ENCODE results near the gene ROR2. TPM values are rescaled to one million over a fixed set of nuclear protein-coding genes. Genes with fewer than 3 reads are reported as not detected.

ROR2 gene
- total and polyA plus RNA-seq, 2 of the 8 experiments (the other 6 are each of a cell fraction or from before 2014, with no cell fraction given) = 2.7 to 4.3 TPM

DNA sequence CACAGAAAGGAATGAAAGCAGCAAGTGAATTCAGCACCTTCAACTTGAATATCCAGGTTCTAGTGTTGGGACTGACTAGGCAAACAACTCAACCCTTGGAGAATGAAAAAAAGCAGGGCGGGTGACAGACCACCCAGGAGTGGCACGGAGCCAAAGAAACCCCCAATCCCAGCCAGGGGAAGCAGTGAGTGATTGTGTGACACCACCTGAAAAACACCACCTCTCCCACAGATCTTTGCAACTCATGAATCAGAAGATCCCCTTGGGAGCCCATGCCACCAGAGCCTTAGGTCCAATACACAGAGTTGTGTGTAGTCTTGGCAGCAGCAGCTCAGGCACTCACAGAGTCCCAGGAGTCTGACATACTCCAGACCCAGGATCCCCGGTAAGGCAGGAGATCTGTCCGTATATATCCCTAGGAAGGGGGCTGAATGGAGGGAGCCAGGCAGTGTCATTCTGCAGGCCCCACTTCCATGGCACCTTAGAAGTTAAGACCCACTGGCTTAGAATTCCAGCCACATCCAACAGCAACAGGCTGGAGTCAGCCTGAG lies 22.1 kb upstream of the ROR2 start (continued):
- no peak for TF ChIP-seq CHD7 (IDR thresholded peaks at IDR 0.05; ENCODE audit: insufficient replicate concordance, low read length)
- TF ChIP-seq, protein P1, sequence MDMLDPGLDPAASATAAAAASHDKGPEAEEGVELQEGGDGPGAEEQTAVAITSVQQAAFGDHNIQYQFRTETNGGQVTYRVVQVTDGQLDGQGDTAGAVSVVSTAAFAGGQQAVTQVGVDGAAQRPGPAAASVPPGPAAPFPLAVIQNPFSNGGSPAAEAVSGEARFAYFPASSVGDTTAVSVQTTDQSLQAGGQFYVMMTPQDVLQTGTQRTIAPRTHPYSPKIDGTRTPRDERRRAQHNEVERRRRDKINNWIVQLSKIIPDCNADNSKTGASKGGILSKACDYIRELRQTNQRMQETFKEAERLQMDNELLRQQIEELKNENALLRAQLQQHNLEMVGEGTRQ (IDR thresholded peaks at IDR 0.05; ENCODE audit: low read length) = no peak
- TF ChIP-seq CBX5 (IDR thresholded peaks at IDR 0.05; ENCODE audit: low read depth, low read length) = no peak
- no peak for TF ChIP-seq SUZ12 (IDR thresholded peaks at IDR 0.05; ENCODE audit: low read length)
- no peak for TF ChIP-seq KDM5A (IDR thresholded peaks at IDR 0.05; ENCODE audit: low read length)
- TF ChIP-seq NANOG (IDR thresholded peaks at IDR 0.05; ENCODE audit: insufficient read depth, low read depth, low read length, poor library complexity, severe bottlenecking) = no peak
- TF ChIP-seq BRCA1 (IDR thresholded peaks at IDR 0.05; ENCODE audit: low read depth, low read length) = no peak
- no peak for TF ChIP-seq SP1 (IDR thresholded peaks at IDR 0.05; ENCODE audit: low read depth, low read length)

Data from H1 (cell line).